ENCODE measurements around the gene RPL36A. TPM values are rescaled to one million over a fixed set of nuclear protein-coding genes. Genes with fewer than 3 reads are reported as not detected.
A peak's percentile ranks its signal among the peaks of the same experiment; 100 is the strongest.

The RPL36A gene
- total RNA-seq, 1 donor from 2014 or later: 58.4 TPM

GRCh38 chrX:101417981-101418841 is 27.4 kb downstream of the RPL36A start:
- peak; percentile 83 for DNase-seq
- intact Hi-C loops (cut with micrococcal nuclease): no loop called here
- ATAC-seq: peak; percentile 92

DNA sequence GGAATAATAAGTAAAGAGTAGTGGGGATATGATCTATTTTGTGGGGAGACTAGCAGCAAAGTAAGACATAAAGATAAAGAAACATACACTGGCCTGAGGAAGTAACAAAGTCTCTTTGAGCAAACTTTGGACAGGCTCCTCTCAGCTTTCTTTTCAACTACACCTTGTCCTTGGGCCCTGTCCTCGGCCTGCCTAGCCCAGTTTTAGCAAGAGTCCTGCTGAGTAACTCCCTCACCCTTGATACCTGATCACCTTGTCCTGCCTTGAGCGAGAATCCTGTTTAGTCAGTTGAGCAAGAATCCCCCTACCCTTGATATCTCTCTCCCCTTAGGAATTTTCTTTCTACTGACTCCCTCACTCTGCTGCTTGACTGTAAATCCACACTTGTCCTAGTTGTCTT is 28.7 kb downstream of the RPL36A start:
- ATAC-seq: no peak
- no peak for DNase-seq
- intact Hi-C loops (cut with micrococcal nuclease): no loop called here

DNA sequence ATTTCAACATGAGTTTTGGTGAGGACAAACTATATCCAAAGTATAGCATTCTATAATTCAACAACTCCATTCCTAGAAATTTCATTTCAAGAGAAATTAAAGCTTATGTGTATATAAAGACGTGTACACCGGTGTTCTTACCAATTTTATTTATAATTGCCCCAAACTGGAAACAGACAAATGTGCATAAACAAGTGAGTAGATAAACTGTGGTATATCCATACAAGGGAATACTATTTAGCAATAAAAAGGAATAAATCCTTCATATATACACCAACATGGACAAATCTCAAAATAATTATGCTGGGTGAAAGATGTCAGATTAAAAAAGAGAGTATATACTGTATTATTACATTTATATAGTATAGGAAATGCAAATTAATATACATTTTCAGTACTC is 37.1 kb downstream of the RPL36A start:
- ATAC-seq: no peak
- intact Hi-C loops (cut with micrococcal nuclease): no loop called here
- DNase-seq: no peak

DNA sequence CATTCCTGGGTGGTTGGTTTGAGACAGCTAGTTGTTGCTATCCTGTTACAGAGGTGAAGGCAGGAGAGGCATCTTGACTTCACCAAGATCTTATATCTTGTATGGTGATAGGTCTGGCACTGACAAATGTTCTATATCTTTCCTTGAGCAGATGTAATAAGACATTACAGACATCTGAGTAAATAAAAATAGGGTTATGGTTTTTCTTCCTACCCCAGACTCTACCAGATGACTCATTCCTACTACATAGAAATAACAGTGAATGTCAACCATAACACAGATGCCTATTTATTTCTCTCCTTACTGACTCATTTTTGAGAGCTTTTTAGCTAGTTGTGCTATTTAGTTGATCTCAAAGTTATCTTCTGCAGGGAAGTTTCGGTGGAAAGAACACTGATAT is 39.1 kb downstream of the RPL36A start:
- intact Hi-C loops (cut with micrococcal nuclease): no loop called here
- ATAC-seq (no peak), DNase-seq (no peak)

DNA sequence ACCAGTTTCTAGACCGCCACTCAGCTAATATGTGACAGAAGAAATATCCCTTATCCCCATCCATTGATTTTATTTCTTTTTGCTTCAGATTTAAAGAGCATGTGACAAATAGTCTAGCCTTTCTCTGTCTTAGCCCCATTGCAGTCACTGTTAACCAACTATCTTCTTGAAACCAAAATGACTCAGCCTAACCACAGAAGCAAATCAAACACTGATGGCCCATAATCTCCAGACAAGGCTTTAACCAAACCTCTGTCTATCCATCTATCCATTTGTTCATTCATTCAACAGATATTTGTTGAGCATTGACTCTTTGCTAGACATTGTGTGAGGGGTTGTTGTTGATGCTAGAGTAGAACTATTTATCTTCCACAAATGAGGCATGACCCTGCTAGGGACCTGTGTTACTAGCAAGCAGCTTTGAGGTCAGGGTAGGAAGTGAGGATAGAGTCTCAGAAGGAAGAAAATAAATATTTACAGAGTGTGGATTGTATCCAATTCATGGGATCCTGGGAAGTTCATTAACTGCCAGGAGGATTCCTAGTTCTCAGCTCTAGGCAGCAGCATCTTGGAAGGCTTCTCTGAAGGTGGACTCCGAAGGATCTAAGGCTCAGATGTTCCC is 39.8 kb downstream of the RPL36A start:
- intact Hi-C loops (cut with micrococcal nuclease): no loop called here
- no peak for ATAC-seq
- DNase-seq: no peak

DNA sequence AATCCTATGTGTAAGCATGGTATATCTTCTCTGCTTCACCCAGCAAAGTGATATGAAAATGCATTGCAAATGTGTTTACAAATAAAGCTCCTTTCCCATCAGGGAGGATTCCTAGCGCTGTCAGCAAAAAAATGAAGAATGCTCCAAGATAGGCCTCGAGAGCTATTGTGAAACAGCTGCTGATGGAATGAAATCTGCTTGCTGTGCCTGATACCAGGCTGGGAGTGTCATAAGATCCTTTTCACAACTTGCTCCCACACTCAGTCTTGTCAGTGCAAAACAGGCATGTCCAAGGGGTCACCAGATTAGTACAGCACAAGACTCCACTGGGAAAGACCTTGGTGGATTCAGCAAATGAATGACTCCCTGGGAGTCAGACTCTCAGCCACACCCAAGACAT is 51.3 kb downstream of the RPL36A start:
- no peak for DNase-seq
- intact Hi-C loops (cut with micrococcal nuclease): no loop called here
- no peak for ATAC-seq

Other genes with a start within 250 kb of the RPL36A start
- 0.05 TPM for gene DRP2, start 171.2 kb upstream of the RPL36A start, total RNA-seq
- gene TAF7L, start 99.7 kb upstream of the RPL36A start, total RNA-seq: not detected
- 19.0 TPM for gene TIMM8A, start 42.3 kb upstream of the RPL36A start, total RNA-seq
- 4.1 TPM for gene BTK, start 4.8 kb upstream of the RPL36A start, total RNA-seq
- 8.0 TPM for gene GLA, start 16.9 kb downstream of the RPL36A start, total RNA-seq
- gene HNRNPH2, start 17.2 kb downstream of the RPL36A start, total RNA-seq: 54.4 TPM
- 5.5 TPM for gene ARMCX4, start 94.4 kb downstream of the RPL36A start, total RNA-seq
- 26.5 TPM for gene ARMCX1, start 159.5 kb downstream of the RPL36A start, total RNA-seq
- gene ARMCX6, start 227.0 kb downstream of the RPL36A start, total RNA-seq: 19.1 TPM
- gene ARMCX3, start 232.1 kb downstream of the RPL36A start, total RNA-seq: 54.5 TPM

All from left ventricle myocardium superior (tissue), 1 donor.